Thyroid gland (tissue), 4 donors: ENCODE results near the gene SPINT2.

ENCODE experiments used
- POLR2A ChIP-seq, 2 donors: fragments of 450-650 bp; IDR thresholded peaks; one replicate each; pipeline ENCODE4 v1.6.1; 2017; ENCODE audit warnings: antibody characterized with exemption in 2 of 2, mild to moderate bottlenecking in 2 of 2, moderate library complexity in 1 of 2
- TF ChIP-seq, protein P1 (sequence below), 6 experiments: fragments of 200-600 bp in 3 of 6; fragments of 450-650 bp in 3 of 6; sonication (generic) in 3 of 6; IDR thresholded peaks; one replicate each; pipeline ENCODE4 v1.5.1; 2016 to 2019; ENCODE audit warnings: antibody characterized with exemption in 6 of 6, mild to moderate bottlenecking in 2 of 6, inconsistent platforms in 1 of 6, moderate library complexity in 1 of 6

DNA sequence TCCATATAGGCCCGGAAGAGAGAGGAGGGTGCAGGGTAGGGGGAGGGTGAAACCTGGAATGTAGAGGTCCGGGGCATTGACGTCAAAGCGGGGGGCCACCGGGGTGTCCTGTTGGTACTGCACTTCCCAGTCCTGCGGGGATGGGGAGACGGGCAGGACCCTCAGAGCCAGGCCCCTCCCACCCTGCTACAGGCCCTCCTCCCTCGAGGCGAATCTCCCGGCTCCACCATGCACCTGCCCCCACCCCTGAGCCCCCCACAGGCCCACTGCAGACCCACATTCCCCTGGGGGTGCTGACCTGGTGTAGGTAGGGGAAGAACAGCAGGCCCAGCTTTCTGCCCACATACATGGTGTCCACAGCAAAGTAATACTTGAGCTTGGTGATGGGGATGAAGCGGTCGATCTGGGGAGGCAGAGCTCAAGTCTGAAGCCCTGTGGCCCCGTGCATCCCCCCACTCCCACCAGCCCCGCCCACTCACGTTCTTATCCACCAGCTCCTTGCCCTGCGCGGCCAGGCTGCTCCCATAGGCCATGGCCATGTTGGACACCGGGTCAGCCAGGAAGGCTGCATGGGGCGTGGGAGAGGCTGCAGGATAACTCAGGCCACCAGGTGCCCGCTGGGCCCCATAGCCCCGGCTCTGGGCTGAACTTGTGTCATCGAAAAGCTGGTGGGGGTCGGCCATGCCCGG, 44.7 kb downstream of the SPINT2 start:
- TF ChIP-seq, protein P1, sequence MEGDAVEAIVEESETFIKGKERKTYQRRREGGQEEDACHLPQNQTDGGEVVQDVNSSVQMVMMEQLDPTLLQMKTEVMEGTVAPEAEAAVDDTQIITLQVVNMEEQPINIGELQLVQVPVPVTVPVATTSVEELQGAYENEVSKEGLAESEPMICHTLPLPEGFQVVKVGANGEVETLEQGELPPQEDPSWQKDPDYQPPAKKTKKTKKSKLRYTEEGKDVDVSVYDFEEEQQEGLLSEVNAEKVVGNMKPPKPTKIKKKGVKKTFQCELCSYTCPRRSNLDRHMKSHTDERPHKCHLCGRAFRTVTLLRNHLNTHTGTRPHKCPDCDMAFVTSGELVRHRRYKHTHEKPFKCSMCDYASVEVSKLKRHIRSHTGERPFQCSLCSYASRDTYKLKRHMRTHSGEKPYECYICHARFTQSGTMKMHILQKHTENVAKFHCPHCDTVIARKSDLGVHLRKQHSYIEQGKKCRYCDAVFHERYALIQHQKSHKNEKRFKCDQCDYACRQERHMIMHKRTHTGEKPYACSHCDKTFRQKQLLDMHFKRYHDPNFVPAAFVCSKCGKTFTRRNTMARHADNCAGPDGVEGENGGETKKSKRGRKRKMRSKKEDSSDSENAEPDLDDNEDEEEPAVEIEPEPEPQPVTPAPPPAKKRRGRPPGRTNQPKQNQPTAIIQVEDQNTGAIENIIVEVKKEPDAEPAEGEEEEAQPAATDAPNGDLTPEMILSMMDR (IDR thresholded peaks at IDR 0.05), result no peak
- no peak for TF ChIP-seq POLR2A (IDR thresholded peaks at IDR 0.05)
